ENCODE results near the gene SPATA2.

SPATA2 gene

GRCh38 chr20:49882171-49882970, 33.0 kb downstream of the SPATA2 start:
- H3K27ac ChIP-seq (ENCODE audit: low read length): no peak overlapping the region
- H3K36me3 ChIP-seq (ENCODE audit: insufficient read depth, low read length): peaks cover 65% of the 10 kb centered on the region

GRCh38 chr20:49880724-49881445, 34.4 kb downstream of the SPATA2 start:
- Histone ChIP-seq H3K9me3 (ENCODE audit: insufficient read depth, low read length, severe bottlenecking) (no peaks in the 10 kb centered on the region), H3K4me1 (ENCODE audit: insufficient read depth, low read length) (no peaks in the 10 kb centered on the region), H2AFZ (ENCODE audit: low read depth, low read length) (no peak overlapping the region), H3K27ac (ENCODE audit: low read length) (no peak overlapping the region), H3K79me2 (ENCODE audit: insufficient read depth, low read length) (no peaks in the 10 kb centered on the region), H3K36me3 (ENCODE audit: insufficient read depth, low read length) (peaks cover 54% of the 10 kb centered on the region), H3K4me3 (ENCODE audit: low read depth in 1 of 2, low read length in 2 of 2) (no peak overlapping the region), H3K9ac (ENCODE audit: low read depth, low read length) (no peak overlapping the region), H4K20me1 (ENCODE audit: insufficient read depth, low read length) (no peaks in the 10 kb centered on the region), H3K27me3 (ENCODE audit: insufficient read depth, low read length, poor library complexity) (no peaks in the 10 kb centered on the region), H3K4me2 (ENCODE audit: insufficient read depth, low read length) (no peak overlapping the region)
- no peak for TF ChIP-seq CTCF (IDR thresholded peaks at IDR 0.05; ENCODE audit: borderline replicate concordance, extremely low read depth, low read length, poor library complexity, severe bottlenecking)
- no peak for TF ChIP-seq EZH2 (IDR thresholded peaks at IDR 0.05; ENCODE audit: borderline replicate concordance, low read depth, low read length, severe bottlenecking)
- DNase-seq: no peak
- no peak for ATAC-seq (ENCODE audit: insufficient read depth, low read depth)

More at GRCh38 chr20:49882171-49882970, 33.0 kb downstream of the SPATA2 start:
- Histone ChIP-seq H3K4me3 (ENCODE audit: low read depth in 1 of 2, low read length in 2 of 2) (no peak overlapping the region), H3K9me3 (ENCODE audit: insufficient read depth, low read length, severe bottlenecking) (no peaks in the 10 kb centered on the region), H4K20me1 (ENCODE audit: insufficient read depth, low read length) (peaks cover 7% of the 10 kb centered on the region; the same call in 1 of the 2 replicates), H3K4me2 (ENCODE audit: insufficient read depth, low read length) (no peak overlapping the region), H3K9ac (ENCODE audit: low read depth, low read length) (no peak overlapping the region), H2AFZ (ENCODE audit: low read depth, low read length) (no peak overlapping the region), H3K4me1 (ENCODE audit: insufficient read depth, low read length) (no peaks in the 10 kb centered on the region), H3K79me2 (ENCODE audit: insufficient read depth, low read length) (no peaks in the 10 kb centered on the region), H3K27me3 (ENCODE audit: insufficient read depth, low read length, poor library complexity) (no peaks in the 10 kb centered on the region)
- ATAC-seq (ENCODE audit: insufficient read depth, low read depth) (no peak), DNase-seq (no peak)
- no peak for TF ChIP-seq CTCF (IDR thresholded peaks at IDR 0.05; ENCODE audit: borderline replicate concordance, extremely low read depth, low read length, poor library complexity, severe bottlenecking)
- TF ChIP-seq EZH2 (IDR thresholded peaks at IDR 0.05; ENCODE audit: borderline replicate concordance, low read depth, low read length, severe bottlenecking): no peak

- no peak overlapping the region for H3K4me2 ChIP-seq (ENCODE audit: insufficient read depth, low read length)
- DNase-seq (no peak), ATAC-seq (ENCODE audit: insufficient read depth, low read depth) (no peak)
- no peaks in the 10 kb centered on the region for H3K79me2 ChIP-seq (ENCODE audit: insufficient read depth, low read length)
- no peak overlapping the region for H3K4me3 ChIP-seq (ENCODE audit: low read depth in 1 of 2, low read length in 2 of 2)
- H2AFZ ChIP-seq (ENCODE audit: low read depth, low read length): no peak overlapping the region
- TF ChIP-seq CTCF (IDR thresholded peaks at IDR 0.05; ENCODE audit: borderline replicate concordance, extremely low read depth, low read length, poor library complexity, severe bottlenecking) (no peak), EZH2 (IDR thresholded peaks at IDR 0.05; ENCODE audit: borderline replicate concordance, low read depth, low read length, severe bottlenecking) (no peak)
- no peak overlapping the region for H3K27ac ChIP-seq (ENCODE audit: low read length)
- no peaks in the 10 kb centered on the region for H3K4me1 ChIP-seq (ENCODE audit: insufficient read depth, low read length)
- peaks cover 53% of the 10 kb centered on the region for H3K36me3 ChIP-seq (ENCODE audit: insufficient read depth, low read length)
- H3K9me3 ChIP-seq (ENCODE audit: insufficient read depth, low read length, severe bottlenecking): no peaks in the 10 kb centered on the region
- H4K20me1 ChIP-seq (ENCODE audit: insufficient read depth, low read length): no peaks in the 10 kb centered on the region
- no peak overlapping the region for H3K9ac ChIP-seq (ENCODE audit: low read depth, low read length)
- H3K27me3 ChIP-seq (ENCODE audit: insufficient read depth, low read length, poor library complexity): no peaks in the 10 kb centered on the region
Observed at GRCh38 chr20:49880177-49880576, 35.2 kb downstream of the SPATA2 start.

Data from DND-41 (cell line).